ENCODE measurements around the gene ILKAP.

ILKAP gene

DNA sequence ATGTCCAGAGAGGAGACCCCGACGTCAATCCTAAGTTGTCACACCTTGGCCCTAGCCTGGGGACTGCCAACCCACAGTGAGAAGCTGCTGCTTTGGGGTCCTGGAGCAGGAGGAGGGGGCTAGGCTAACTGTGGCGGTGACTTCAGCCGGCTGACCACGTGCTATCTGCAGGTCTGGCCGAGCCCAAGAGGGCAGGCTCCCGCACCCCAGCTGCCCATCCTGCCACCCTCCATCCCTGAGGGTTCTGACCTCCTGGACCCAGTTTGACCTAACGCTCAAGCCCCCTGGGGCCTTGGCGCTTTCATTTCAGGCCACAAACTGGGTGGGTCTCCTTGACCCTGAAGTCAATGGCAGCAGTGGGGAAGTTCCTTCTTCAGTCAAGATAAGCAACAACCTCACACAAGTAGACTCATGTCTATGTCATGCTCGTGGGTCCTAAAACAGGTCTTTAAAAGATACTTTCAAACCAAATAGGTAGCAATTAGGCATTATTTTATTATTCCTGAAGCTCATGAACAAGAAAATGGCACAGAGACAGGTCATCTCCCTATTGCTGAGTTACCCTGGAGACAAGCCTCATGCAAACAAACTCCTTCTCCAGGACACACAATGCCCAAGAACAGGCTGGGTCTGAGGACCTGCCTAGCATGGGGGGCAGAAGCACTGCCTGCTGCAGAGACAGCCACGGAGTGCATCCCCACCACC, 34.1 kb upstream of the ILKAP start:
- DNase-seq: no peak

DNA sequence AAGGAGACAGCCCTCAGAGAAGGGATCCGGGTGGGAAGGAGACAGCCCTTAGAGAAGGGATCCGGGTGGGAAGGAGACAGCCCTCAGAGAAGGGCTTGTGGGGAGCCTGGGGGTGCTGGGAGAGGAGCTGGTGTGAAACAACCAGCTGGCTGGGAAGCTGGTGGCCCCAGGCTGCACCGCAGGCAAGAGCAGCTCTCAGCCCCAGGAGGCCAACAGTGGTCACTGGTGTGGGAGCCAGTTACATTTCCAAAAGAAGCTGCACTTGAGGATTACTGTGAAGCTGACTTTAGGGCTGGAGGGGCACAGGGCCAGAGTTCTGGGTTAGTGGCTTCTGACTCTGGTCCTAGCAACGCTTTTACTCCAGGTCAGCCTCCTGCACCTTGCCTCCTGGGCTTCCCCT, 33.1 kb upstream of the ILKAP start:
- no peak for DNase-seq

- DNase-seq: no peak
Measured at GRCh38 chr2:238235856-238236255, 32.4 kb upstream of the ILKAP start.

DNA sequence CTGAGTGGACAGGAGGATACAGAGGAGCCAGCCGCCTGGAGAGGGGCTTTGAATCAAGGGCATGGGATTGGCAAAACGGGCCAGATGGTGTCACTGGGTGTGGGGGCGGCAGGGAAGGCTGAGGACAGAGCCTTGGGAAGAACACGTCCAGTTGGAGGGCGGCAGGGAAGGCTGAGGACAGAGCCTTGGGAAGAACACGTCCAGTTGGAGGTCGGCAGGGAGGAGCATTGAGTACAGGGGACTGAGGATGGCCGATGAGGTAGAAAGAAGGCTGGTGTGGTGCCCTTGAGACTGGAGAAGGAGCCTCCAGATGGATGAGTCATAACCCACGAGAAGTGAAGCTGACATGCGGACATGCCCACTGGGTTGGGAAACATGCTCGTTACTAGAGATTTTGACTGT, 31.8 kb upstream of the ILKAP start:
- DNase-seq: no peak

DNA sequence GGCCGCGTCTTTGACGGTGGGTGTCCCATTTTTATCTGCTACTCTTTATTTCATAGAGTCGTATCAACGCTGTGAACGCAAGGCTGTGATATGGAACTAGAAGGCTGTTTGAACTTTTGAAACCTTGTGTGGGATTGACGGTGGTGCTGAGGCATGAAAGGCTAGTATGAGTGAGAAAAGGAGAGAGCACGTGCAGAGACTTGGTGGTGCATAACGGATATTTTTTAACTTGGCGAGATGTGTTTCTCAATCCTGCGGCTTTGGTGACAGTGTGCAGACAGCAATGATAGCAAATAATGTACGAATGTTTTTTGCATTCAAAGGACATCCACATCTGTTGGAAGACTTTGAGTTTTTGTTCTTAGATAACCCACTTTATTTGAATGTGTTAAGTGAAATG, 30.1 kb upstream of the ILKAP start:
- no peak for DNase-seq

DNA sequence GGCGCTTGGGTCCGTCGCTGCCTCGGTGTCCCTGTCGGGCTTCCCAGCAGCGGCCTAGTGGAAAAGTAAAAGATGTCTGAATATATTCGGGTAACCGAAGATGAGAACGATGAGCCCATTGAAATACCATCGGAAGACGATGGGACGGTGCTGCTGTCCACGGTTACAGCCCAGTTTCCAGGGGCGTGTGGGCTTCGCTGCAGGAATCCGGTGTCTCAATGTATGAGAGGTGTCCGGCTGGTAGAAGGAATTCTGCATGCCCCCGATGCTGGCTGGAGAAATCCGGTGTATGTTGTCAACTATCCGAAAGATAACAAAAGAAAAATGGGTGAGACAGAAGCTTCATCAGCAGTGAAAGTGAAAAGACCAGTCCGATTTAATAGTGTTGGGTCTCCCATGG, 28.3 kb upstream of the ILKAP start:
- DNase-seq: no peak

- DNase-seq: peak; percentile 72
Measured at GRCh38 chr2:238231251-238231793, 27.8 kb upstream of the ILKAP start.

GRCh38 chr2:238230699-238231098, 27.2 kb upstream of the ILKAP start:
- DNase-seq: no peak

GRCh38 chr2:238228700-238229099, 25.2 kb upstream of the ILKAP start:
- no peak for DNase-seq

GRCh38 chr2:238227587-238228032, 24.1 kb upstream of the ILKAP start:
- DNase-seq: no peak

GRCh38 chr2:238226698-238227586, 23.4 kb upstream of the ILKAP start:
- DNase-seq: no peak

GRCh38 chr2:238225911-238226697, 22.6 kb upstream of the ILKAP start:
- DNase-seq: no peak

- no peak for DNase-seq
Measured at GRCh38 chr2:238225121-238225520, 21.6 kb upstream of the ILKAP start.

DNA sequence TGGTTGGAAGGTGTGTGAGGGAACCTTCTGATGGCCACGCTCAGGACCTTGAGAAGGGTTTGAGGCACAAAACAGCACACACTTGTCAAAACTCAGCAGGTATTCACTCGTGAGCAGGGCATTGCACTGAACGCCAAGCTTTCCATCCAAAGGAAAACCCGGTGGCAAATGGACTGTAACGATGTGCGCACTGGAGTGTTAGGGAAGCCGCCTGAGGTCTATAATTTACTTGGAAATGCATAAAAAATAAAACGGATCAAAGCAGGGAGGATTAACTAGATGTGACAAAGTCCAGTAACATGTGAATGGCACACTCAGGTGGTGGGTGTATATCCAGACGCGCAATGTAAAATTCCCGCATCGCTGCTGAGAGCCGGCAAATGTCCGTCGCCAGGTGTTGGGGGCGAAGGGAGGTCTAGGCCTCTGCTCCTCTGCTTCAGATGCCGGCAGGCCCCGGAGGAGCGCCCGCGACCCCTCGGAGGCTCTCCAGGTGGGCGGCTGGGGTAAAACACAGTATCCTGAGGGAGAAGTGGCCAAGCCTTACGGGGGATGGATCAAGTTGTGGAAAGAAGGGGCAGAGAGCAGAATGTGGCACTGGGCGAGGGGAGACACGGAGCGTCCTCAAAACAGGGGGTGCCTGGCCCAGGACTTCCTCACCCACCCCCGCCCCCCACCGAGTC, 21.0 kb upstream of the ILKAP start:
- DNase-seq: no peak

DNA sequence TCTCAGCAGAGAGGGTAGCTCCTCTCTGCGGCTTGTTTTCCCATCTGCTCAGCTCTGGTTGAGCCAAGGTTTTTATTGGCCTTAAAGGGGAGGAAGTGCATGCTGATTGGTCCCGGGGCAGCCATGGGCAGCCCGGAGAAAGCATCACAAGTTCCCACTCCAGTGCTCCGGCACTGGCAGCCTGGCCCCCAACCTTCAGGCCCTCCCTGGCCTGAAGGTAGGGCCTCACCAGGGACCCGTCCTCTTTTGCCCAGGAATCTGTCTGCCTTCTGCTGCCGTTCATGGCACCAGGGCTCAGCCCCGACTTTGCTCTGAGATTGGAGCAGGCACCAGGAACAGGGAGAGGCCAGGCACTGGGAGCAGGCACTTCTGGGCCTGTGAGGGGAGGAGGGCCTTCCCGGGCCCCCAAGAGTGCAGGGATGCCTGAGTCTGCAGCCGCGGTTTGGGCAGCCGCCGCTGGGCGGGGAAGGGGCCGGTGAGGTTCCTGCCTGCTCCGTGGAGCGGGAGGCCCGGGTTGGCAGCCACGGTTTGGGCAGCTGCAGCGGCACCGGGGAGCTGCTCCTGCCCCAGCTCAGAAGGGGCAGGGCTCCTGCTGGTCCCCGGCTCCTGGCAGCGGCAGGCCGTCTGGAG, 17.5 kb upstream of the ILKAP start:
- no peak for DNase-seq

GRCh38 chr2:238220274-238220891, 16.9 kb upstream of the ILKAP start:
- no peak for DNase-seq

DNA sequence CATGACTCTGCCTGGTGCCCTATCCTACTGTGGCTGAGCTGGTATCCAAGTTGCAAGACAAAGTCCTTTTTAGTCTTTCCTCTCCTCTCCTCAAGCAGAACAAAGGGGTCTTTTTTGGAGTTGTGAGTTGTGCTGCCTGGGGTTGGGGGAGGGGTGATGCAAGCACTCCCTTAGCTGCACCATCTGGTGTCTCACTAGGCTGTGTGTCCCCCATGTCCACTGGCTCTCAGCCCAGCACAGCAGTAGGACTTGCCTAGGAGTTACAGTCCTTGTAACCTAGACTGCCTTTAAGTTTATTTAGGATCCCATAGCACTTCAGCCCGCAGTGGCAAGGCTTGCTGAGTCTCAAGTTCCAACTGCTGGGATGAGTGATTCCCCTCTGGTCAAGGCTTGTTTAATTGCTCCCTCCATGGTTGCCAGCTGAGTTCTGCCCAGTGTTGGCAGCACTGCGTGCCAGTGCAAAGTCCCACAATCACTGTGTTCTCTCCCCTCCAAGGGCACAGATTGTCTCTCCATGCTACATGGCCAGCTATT, 13.2 kb upstream of the ILKAP start:
- no peak for DNase-seq

DNA sequence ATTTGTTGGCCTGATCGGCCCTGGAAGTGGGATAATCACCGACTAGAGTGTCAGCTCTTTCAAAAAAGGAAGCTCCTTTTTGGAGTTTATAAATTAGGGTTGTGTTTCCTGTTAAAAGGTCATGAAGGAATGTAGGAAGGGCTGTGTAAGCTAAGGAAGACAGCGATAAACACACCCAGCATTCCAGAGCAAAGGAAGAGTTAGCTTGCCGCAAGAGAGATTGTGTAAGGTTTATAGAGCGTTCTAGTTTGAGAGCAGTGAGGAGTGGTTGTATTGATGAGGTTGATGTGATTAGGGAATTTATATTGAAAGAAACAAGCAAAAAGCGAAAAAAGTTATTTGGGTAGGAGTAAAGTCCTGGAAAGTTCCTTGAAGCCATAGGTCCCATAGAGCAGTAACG, 3.5 kb upstream of the ILKAP start:
- DNase-seq: no peak

DNA sequence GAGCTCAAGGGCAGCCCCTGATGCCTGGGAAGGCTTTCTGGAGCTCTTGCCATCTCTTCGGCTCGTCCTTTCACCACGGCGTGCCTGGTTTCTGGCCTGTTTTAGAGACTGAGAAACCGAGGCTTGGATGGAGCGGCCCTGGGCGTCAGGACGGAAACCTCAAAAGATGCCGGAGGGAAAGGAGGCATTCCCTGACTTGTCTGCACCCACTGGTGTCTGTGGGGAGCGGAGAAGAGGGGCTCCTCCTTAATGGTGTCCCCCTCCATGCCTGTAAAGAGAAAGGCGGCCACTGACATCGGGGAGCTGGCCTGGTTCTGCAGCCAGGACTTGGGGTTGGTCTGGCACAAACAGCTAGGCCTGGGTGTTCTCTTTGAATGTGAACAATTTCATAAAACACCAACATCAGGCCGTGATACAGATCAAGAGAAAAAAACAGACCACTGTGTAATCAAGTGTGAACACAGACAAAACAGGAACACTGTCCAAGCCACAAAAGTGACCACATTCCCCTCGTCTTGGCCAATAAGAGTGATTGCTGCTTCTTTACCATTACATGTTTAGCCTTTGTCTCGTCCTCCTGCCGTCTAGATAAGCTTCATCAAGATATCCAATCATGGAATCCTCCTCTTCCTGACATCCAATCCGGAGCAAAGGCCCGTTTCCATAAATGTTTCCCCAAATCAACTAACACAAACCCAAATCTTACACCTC, 633 bp upstream of the ILKAP start:
- no peak for DNase-seq

GRCh38 chr2:238202326-238203093, 985 bp downstream of the ILKAP start:
- DNase-seq: peak; percentile 8

All from CD4-positive, alpha-beta T cell treated with Interleukin-4 for 4 hours (primary cell).